Breast epithelium (tissue), 4 donors: ENCODE measurements around the gene ZSWIM7. TPM values are rescaled to one million over a fixed set of nuclear protein-coding genes. Genes with fewer than 3 reads are reported as not detected.
"Not testable (repeated sequence)": the region's sequence is repeated elsewhere in the genome, so short reads cannot be mapped to it uniquely, and the experiment has no call there.

ENCODE experiments used
- DNase-seq, 2 donors: peaks; one replicate each; pipeline ENCODE4 v3.0.0-alpha.2; 2019; ENCODE audit warnings: low spot score in 2 of 2
- H3K27ac ChIP-seq, 2 donors: fragments of 200-600 bp; sonication (generic) in 1 of 2; one replicate each; pipeline ENCODE4 v1.5.1; 2016 to 2019; ENCODE audit warnings: mild to moderate bottlenecking in 1 of 2
- H3K27me3 ChIP-seq, 2 donors: fragments of 200-600 bp; sonication (generic) in 1 of 2; one replicate each; pipeline versions ENCODE4 v1.5.1 to v1.6.0; 2017 to 2019; ENCODE audit warnings: control low read depth in 1 of 2, mild to moderate bottlenecking in 1 of 2
- H3K36me3 ChIP-seq: fragments of 200-600 bp; one replicate; pipeline ENCODE4 v1.5.1; 2019
- H3K4me1 ChIP-seq, 2 donors: fragments of 200-600 bp; sonication (generic); one replicate each; pipeline ENCODE4 v1.5.1; 2016 to 2019; ENCODE audit warnings: control low read depth in 1 of 2
- H3K4me3 ChIP-seq, 3 donors: fragments of 200-600 bp; sonication (generic); 1 replicate in 2 of 3; 2 replicates in 1 of 3; pipeline ENCODE4 v1.5.1; 2016 to 2019; ENCODE audit warnings: mild to moderate bottlenecking in 3 of 3, moderate library complexity in 2 of 3
- H3K9me3 ChIP-seq, 2 donors: fragments of 200-600 bp; sonication (generic) in 1 of 2; one replicate each; pipeline ENCODE4 v1.5.1; 2016 to 2019; ENCODE audit warnings: control low read depth in 1 of 2
- POLR2A ChIP-seq: fragments of 450-650 bp; IDR thresholded peaks from one replicate; pipeline ENCODE4 v1.6.1; 2016; ENCODE audit warnings: antibody characterized with exemption, mild to moderate bottlenecking, moderate library complexity
- POLR2AphosphoS5 ChIP-seq, 3 donors: sonication (generic); formaldehyde crosslinking; IDR thresholded peaks; one replicate each; pipeline ENCODE4 v1.6.1; 2017; ENCODE audit warnings: antibody characterized with exemption in 3 of 3
- intact Hi-C: fragments of 100-400 bp; cut with DNase I; formaldehyde crosslinking; loops from one replicate; pipeline ENCODE4 v1.15.1; 2023; ENCODE audit warnings: low total_unique reads
- total RNA-seq, 3 donors: library from RNA; depleted of rRNA; stranded (reverse); fragments of >200 nt; gene quantifications; one replicate each; pipeline ENCODE4 v1.1.0, GENCODE V29; 2016
- TF ChIP-seq, protein P1 (sequence below), 3 donors: fragments of 450-650 bp; IDR thresholded peaks; one replicate each; pipeline ENCODE4 v1.5.1; 2016 to 2017; ENCODE audit warnings: antibody characterized with exemption in 3 of 3, mild to moderate bottlenecking in 3 of 3, moderate library complexity in 3 of 3

ZSWIM7 gene
- total RNA-seq, 3 donors from 2014 or later = 19.7 to 20.9 (median 20.3) TPM

DNA sequence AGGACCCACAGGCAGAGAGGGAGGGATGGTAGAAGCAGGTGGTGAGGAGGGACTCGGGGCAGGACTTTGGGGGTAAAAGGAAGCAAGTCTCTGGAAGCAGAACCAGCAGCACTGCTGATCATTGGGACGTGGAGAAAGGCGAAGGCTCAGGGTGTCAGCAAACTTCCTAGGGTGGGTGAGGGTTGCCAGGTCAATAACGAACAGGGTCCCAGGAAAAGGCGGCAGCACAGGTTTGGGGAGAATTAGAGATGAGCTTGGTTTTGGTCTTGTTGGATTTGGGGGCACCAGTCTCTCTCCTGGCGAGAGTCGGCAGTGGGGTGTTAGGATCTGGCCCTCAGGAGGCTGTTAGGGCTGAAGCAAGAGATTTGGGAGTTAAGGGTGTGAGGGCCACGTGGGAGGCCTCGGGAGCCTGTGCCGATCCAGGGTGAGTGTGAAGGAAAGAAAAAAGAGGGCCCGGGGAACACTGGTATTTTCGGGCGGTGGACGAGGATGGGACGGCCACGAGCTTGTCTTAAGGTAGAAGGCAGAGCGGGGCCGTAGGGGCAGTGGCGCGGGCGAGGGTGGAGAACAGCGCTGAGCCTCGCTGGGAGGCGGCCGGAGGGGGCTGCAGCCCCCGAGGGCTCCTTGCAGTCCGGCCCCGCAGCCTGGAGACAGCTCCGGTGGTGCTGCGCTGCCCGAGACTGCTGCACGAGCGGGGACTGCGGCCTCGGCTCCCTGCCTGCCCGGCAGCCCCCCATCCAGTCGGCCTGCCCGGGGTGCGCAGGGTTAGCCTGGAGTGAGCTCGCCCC is 55.3 kb downstream of the ZSWIM7 start:
- H3K4me1 ChIP-seq = no peaks in the 10 kb centered on the region
- no peaks in the 10 kb centered on the region for H3K27me3 ChIP-seq
- no peaks in the 10 kb centered on the region for H3K36me3 ChIP-seq
- intact Hi-C loops = loop anchor here (2.0 kb wide), 1 partner anchor 39 kb away; no protein-coding TSS in a partner anchor
- H3K9me3 ChIP-seq = no peaks in the 10 kb centered on the region
- no peak for DNase-seq
- no peak overlapping the region for H3K27ac ChIP-seq
- TF ChIP-seq POLR2AphosphoS5 (IDR thresholded peaks at IDR 0.05) = no peak
- no peak for TF ChIP-seq POLR2A
- TF ChIP-seq, protein P1, sequence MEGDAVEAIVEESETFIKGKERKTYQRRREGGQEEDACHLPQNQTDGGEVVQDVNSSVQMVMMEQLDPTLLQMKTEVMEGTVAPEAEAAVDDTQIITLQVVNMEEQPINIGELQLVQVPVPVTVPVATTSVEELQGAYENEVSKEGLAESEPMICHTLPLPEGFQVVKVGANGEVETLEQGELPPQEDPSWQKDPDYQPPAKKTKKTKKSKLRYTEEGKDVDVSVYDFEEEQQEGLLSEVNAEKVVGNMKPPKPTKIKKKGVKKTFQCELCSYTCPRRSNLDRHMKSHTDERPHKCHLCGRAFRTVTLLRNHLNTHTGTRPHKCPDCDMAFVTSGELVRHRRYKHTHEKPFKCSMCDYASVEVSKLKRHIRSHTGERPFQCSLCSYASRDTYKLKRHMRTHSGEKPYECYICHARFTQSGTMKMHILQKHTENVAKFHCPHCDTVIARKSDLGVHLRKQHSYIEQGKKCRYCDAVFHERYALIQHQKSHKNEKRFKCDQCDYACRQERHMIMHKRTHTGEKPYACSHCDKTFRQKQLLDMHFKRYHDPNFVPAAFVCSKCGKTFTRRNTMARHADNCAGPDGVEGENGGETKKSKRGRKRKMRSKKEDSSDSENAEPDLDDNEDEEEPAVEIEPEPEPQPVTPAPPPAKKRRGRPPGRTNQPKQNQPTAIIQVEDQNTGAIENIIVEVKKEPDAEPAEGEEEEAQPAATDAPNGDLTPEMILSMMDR (IDR thresholded peaks at IDR 0.05) = no peak
- H3K4me3 ChIP-seq = peak overlapping the region; percentile 54 to 77 (median 57)

DNA sequence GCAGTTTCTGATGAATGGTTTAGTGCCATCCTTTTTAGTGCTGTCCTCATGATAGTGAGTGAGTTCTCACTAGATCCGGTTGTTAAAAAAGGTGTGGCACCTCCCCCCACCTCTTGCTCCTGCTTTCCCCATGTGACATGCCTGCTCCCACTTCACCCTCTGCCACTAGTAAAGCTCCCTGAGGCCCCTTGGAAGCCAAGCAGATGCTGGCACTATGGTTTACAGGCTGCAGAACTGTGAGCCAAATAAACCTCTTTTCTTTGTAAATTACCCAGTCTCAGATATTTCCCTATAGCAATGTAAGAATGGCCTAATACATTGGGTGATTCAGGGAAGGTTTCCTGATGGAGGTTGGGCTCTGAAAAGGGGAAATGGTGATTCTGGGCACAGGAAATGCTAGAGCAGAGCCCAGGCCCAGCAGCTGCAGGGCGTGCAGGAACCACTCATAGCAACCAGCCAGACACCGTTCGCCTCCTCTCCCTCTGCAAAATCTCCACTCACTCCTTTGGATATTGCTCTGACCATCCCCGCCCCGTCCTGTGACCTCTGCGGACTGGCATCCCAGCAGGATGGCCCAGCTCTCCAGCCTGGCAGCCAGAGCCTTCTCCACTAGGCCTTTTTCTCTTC is 57.2 kb downstream of the ZSWIM7 start:
- Histone ChIP-seq H3K27ac (no peak overlapping the region), H3K4me3 (no peak overlapping the region), H3K36me3 (no peaks in the 10 kb centered on the region), H3K27me3 (no peaks in the 10 kb centered on the region), H3K4me1 (no peaks in the 10 kb centered on the region), H3K9me3 (no peaks in the 10 kb centered on the region)
- no peak for DNase-seq
- TF ChIP-seq, protein P1 (IDR thresholded peaks at IDR 0.05) = no peak
- TF ChIP-seq POLR2A = no peak
- no peak for TF ChIP-seq POLR2AphosphoS5 (IDR thresholded peaks at IDR 0.05)
- intact Hi-C loops = loop anchor here (2.0 kb wide), 1 partner anchor 38 kb away; no protein-coding TSS in a partner anchor

DNA sequence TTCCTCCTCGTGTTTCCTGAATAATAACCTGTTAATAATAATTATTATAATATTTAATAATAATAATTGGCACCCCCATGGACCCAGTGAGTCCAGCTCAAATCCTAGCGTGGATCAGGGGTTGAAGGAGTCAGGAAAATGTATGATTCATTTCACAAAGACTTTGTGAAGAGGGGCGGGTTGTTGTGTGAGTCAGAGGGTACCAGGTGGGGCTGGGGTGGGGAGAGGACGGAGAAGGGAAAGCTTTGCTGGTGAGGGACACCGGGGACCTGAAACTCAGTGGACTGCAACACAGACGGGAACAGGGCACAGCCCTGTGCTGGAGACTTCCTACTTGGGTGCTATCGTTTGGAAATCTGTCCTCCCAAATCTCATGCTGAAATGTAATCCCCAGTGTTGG is 57.7 kb downstream of the ZSWIM7 start:
- no peaks in the 10 kb centered on the region for H3K4me1 ChIP-seq
- DNase-seq = no peak
- intact Hi-C loops = loop anchor here (2.0 kb wide), 1 partner anchor 37 kb away; no protein-coding TSS in a partner anchor

DNA sequence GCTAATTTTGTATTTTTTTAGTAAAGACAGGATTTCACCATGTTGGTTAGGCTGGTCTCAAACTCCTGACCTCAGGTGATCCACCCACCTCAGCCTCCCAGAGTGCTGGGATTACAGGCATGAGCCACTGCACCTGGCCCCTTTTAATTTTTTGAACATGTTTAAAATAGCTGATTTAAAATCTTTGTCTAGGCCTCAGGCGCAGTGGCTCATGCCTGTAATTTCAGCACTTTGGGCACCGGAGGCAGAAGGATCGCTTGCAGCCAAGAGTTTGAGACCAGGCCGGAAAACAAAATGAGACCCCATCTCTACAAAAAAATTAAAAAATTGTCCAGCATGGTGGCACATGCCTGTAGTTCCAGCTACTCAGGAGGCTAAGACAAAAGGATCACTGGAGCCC is 63.0 kb downstream of the ZSWIM7 start:
- H3K27ac ChIP-seq, H3K4me3 ChIP-seq, H3K4me1 ChIP-seq, DNase-seq, intact Hi-C loops, H3K36me3 ChIP-seq, H3K9me3 ChIP-seq, H3K27me3 ChIP-seq: not testable (repeated sequence)

More for the DNA sequence above, 57.7 kb downstream of the ZSWIM7 start:
- Histone ChIP-seq H3K27ac (no peak overlapping the region), H3K4me3 (no peak overlapping the region), H3K27me3 (no peaks in the 10 kb centered on the region), H3K36me3 (no peaks in the 10 kb centered on the region), H3K9me3 (no peaks in the 10 kb centered on the region)
- TF ChIP-seq, protein P1 (IDR thresholded peaks at IDR 0.05) = no peak
- TF ChIP-seq POLR2AphosphoS5 (IDR thresholded peaks at IDR 0.05) = no peak
- TF ChIP-seq POLR2A = no peak

DNA sequence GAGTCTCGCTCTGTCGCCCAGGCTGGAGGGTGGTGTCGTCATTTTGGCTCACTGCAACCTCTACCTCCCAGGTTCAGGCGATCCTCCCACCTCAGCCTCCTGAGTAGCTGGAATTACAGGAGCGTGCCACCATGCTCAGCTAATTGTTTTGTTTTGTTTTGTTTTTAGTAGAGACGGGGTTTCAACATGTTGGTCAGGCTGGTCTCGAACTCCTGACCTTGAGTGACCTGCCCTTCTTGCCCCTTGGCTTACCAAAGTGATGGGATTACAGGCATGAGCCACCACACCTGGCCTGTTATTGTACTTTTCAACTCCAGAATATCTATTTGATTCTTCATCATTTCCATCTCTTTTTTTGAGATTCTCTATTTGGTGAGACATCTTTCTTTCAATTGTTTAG is 63.6 kb downstream of the ZSWIM7 start:
- no peak overlapping the region for H3K4me3 ChIP-seq
- intact Hi-C loops = no loop called here

DNA sequence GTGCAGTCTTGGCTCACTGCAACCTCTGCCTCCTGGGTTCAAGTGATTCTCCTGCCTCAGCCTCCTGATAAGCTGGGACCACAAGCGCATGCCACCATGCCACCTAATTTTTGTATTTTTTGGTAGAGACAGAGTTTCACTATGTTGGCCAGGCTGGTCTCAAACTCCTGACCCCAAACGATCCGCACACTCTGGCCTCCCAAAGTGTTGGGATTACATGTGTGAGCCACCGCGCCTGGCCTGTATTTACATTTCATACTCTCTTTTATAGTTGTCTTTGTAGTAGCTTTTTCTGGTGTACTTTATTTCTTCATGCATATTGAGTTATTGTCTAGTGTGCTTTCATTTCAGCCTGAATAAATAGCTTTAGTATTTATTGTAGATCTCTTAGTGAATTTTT is 64.6 kb downstream of the ZSWIM7 start:
- intact Hi-C loops = no loop called here
- no peaks in the 10 kb centered on the region for H3K27me3 ChIP-seq
- H3K4me3 ChIP-seq = no peak overlapping the region
- no peak for TF ChIP-seq POLR2AphosphoS5 (IDR thresholded peaks at IDR 0.05)
- TF ChIP-seq, protein P1 (IDR thresholded peaks at IDR 0.05) = no peak
- TF ChIP-seq POLR2A = no peak
- no peak overlapping the region for H3K27ac ChIP-seq
- DNase-seq = no peak
- H3K4me1 ChIP-seq = no peaks in the 10 kb centered on the region
- no peaks in the 10 kb centered on the region for H3K9me3 ChIP-seq
- no peaks in the 10 kb centered on the region for H3K36me3 ChIP-seq

More for the DNA sequence above, 63.6 kb downstream of the ZSWIM7 start:
- Histone ChIP-seq H3K4me1 (no peaks in the 10 kb centered on the region), H3K27ac (no peak overlapping the region), H3K27me3 (no peaks in the 10 kb centered on the region), H3K9me3 (no peaks in the 10 kb centered on the region), H3K36me3 (no peaks in the 10 kb centered on the region)
- DNase-seq = no peak
- TF ChIP-seq POLR2AphosphoS5 (IDR thresholded peaks at IDR 0.05) = no peak
